Mucosa of descending colon (tissue), 3 donors: ENCODE data around the gene CDX4. TPM values are rescaled to one million over a fixed set of nuclear protein-coding genes. Genes with fewer than 3 reads are reported as not detected.

Source experiments
- ATAC-seq: fragments of 200-7000 bp; cut with Tn5 transposase; one replicate; pipeline ENCODE4 v1.9.1; 2020; ENCODE audit warnings: mild to moderate bottlenecking, moderate library complexity
- DNase-seq, 3 donors: peaks; one replicate each; pipeline ENCODE4 v3.0.0-alpha.2; 2020
- H3K36me3 ChIP-seq: fragments of 200-600 bp; one replicate; pipeline ENCODE4 v1.8.0; 2021; ENCODE audit warnings: low read depth, mild to moderate bottlenecking
- H3K4me1 ChIP-seq: fragments of 200-600 bp; one replicate; pipeline ENCODE4 v1.8.0; 2021; ENCODE audit warnings: low read depth, mild to moderate bottlenecking
- H3K4me3 ChIP-seq: fragments of 200-600 bp; one replicate; pipeline ENCODE4 v1.8.0; 2021; ENCODE audit warnings: mild to moderate bottlenecking
- H3K9me3 ChIP-seq: fragments of 200-600 bp; one replicate; pipeline ENCODE4 v1.8.0; 2021; ENCODE audit warnings: mild to moderate bottlenecking
- intact Hi-C, 2 donors: fragments of 100-400 bp; cut with DNase I in 1 of 2; cut with micrococcal nuclease in 1 of 2; formaldehyde crosslinking; loops; one replicate each; pipeline versions ENCODE4 v1.11.0 to v1.11.1; 2022; cut with DNase I, micrococcal nuclease
- long read RNA-seq, 2 donors: library from polyadenylated mRNA; unstranded; transcript quantifications; one replicate each; pipeline ENCODE4 v2.0.0, GENCODE V29; 2019 to 2021
- total RNA-seq, 3 donors: library from RNA; stranded (reverse); fragmentation: NEBNext Ultra II Directional in 2 of 3; extraction: Animal tissue kit (Norgen Biotek cat#: 25700) in 2 of 3; gene quantifications; one replicate each; pipeline versions ENCODE4 v1.2.1 to v1.2.4, GENCODE V29; 2021 to 2023
- TF ChIP-seq, protein P1 (sequence below): fragments of 200-600 bp; IDR thresholded peaks from one replicate; pipeline ENCODE4 v1.8.0; 2022; ENCODE audit warnings: antibody characterized with exemption, mild to moderate bottlenecking
- donor health status: DM: no; HTN: no; CAD: no; lungs with moderate emphysema.
- donor health status: DM: no; HTN: no; CAD: no.
- donor health status: DM: no; HTN: yes; CAD: no.

CDX4 gene, protein sequence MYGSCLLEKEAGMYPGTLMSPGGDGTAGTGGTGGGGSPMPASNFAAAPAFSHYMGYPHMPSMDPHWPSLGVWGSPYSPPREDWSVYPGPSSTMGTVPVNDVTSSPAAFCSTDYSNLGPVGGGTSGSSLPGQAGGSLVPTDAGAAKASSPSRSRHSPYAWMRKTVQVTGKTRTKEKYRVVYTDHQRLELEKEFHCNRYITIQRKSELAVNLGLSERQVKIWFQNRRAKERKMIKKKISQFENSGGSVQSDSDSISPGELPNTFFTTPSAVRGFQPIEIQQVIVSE
- total RNA-seq = not detected
- long read RNA-seq, donor 1 = 0 reads
- long read RNA-seq, donor 2 = 0 reads

DNA sequence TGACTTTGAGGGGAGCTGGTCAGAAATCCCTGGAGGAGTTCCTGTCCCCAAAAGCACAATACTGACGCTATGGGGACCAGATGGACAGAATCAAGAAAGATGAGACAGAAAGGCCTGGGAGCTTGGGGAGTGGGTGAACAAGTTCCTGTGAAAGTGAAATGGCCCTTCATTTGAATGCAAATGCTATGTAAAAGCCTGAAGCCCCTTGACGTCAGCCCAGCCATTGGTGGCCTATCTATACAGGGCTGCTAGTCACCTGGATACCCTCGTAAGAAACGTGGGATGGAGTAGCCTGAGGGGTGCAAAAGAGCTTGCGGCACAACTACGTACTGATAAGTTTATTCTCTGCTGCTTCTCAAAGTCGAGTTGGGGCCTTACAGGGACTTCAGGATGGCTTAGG, at the start of gene CDX4:
Gene CDX4, plus strand, starts transcription at position 223 of the 400 bp plus-strand sequence. CDS start 201 bp downstream, outside the sequence.
- intact Hi-C loops = no loop called here
- H3K4me1 ChIP-seq = no peaks in the 10 kb centered on the region
- DNase-seq (no peak), ATAC-seq (no peak)
- H3K4me3 ChIP-seq = no peak within 1 kb of the TSS
- TF ChIP-seq, protein P1, sequence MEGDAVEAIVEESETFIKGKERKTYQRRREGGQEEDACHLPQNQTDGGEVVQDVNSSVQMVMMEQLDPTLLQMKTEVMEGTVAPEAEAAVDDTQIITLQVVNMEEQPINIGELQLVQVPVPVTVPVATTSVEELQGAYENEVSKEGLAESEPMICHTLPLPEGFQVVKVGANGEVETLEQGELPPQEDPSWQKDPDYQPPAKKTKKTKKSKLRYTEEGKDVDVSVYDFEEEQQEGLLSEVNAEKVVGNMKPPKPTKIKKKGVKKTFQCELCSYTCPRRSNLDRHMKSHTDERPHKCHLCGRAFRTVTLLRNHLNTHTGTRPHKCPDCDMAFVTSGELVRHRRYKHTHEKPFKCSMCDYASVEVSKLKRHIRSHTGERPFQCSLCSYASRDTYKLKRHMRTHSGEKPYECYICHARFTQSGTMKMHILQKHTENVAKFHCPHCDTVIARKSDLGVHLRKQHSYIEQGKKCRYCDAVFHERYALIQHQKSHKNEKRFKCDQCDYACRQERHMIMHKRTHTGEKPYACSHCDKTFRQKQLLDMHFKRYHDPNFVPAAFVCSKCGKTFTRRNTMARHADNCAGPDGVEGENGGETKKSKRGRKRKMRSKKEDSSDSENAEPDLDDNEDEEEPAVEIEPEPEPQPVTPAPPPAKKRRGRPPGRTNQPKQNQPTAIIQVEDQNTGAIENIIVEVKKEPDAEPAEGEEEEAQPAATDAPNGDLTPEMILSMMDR = no peak
- H3K9me3 ChIP-seq = no peaks in the 10 kb centered on the region
- H3K36me3 ChIP-seq = no peaks in the 10 kb centered on the region

DNA sequence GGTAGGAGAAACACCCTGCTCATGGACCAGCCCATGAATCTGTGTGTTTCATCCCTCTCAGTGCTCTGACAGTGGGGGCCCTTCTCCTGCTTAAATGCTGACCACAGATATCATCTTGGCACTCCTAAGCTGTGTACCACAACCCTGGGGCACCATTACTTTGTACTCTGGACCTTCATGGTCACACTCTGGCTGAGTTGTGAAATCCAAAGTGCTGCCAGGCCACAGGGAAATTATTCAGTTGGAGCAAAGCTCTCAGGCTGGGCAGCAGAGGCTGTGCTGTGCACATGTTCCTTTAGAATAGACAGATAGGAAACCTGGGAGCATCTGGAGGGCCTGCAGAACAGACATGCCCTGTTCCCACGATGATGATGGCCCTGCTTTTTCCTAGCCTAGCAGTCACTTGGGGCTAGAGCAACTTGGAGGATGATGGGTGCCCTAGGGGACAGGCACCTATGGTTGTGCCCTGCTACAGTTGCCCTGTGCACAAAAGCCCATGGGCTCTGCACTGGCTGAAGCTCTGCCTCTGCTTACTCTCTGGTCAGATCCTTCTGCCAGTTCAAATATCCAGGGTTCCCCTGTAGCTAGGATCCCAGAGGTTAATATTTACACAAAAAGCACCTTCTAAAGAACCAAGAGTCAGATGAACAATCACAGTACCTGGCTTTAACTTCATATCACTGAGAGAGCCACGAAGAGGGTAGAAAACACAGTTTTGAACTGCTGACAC, 48.5 kb upstream of the CDX4 start:
- Histone ChIP-seq H3K4me1 (no peaks in the 10 kb centered on the region), H3K9me3 (no peaks in the 10 kb centered on the region), H3K4me3 (no peak overlapping the region), H3K36me3 (no peaks in the 10 kb centered on the region)
- no peak for ATAC-seq
- intact Hi-C loops = no loop called here
- TF ChIP-seq, protein P1 = no peak
- no peak for DNase-seq

DNA sequence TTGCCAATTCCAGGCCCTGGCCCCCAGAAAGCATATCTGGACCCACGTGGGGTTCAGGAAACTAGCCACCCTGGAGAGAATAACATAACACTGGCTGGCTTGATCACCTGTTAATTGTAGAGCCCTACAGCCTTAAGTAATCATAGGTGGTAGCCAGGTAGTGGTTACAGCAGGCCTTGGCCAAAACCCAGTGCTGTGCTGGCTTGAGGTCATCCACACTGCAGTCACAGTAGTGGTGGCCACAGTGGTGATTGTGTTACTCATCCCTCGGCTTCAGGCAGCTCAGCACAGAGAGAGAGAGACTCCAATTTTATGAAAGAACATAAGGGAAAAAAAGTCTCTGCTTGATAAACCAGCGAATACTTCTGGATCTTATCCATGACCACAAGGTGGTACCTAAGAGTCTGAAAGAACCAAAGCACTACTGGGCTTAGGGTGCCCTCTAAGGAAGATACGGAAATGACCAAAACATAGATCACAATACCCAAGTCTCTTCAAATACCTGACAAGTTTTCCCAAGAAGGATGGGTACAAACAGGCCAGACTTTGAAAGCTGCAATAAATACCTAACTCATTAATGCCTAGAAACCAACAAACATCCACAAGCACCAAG, 46.6 kb upstream of the CDX4 start:
- Histone ChIP-seq H3K4me1 (no peaks in the 10 kb centered on the region), H3K36me3 (no peaks in the 10 kb centered on the region), H3K9me3 (no peaks in the 10 kb centered on the region), H3K4me3 (no peak overlapping the region)
- intact Hi-C loops = no loop called here
- DNase-seq = no peak
- TF ChIP-seq, protein P1 = no peak
- ATAC-seq = no peak

DNA sequence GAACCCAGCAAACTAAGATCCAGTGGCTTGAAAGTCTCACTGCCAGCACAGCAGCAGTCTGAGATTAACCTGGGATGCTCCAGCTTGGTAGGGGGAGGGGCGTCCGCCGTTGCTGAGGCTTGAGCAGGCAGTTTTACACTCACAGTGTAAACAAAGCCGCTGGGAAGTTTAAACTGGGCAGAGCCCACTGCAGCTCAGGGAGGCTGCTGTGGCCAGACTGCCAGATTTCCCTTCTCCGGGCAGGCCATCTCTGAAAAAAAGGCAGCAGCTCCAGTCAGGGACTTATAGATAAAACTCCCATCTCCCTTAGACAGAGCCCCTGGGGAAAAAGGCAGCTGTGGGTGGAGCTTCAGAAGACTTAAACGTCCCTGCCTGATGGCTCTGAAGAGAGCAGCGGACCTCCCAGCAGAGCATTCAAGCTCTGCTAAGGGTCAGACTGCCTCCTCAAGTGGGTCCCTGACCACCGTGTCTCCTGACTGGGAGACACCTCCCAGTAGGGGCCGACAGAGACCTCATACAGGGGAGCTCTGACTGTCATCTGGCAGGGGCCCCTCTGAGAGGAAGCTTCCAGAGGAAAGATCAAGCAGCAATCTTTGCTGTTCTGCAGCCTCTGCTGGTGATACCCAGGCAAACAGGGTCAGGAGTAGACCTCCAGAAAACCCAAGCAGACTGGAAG, 45.1 kb upstream of the CDX4 start:
- Histone ChIP-seq H3K9me3 (no peaks in the 10 kb centered on the region), H3K4me3 (no peak overlapping the region), H3K36me3 (no peaks in the 10 kb centered on the region), H3K4me1 (no peaks in the 10 kb centered on the region)
- no peak for ATAC-seq
- no peak for DNase-seq
- TF ChIP-seq, protein P1 = no peak
- intact Hi-C loops = no loop called here

DNA sequence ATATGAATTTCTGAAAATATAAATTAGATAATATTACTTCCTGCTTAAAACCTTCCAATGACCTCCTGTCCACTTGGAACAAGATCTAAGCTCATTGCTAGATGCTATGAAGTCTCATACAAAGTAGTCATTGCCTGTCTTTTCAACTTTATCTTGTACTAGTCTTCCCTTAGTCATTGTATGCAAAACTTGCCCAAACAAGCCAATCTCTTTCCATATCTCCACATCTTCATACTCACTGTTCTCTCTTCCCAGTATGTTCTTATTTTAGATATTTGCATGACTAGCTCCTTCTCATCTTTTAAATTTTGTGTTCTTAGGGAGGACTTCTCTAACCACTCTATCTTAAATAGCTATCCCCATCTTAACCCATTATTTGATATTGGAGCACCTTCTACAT, 33.9 kb upstream of the CDX4 start:
- DNase-seq (no peak), ATAC-seq (no peak)
- Histone ChIP-seq H3K36me3 (no peaks in the 10 kb centered on the region), H3K9me3 (peaks cover 6% of the 10 kb centered on the region), H3K4me3 (no peak overlapping the region), H3K4me1 (no peaks in the 10 kb centered on the region)
- intact Hi-C loops = no loop called here
- TF ChIP-seq, protein P1 = no peak
